ENCODE data around the gene LOXL1. TPM values are rescaled to one million over a fixed set of nuclear protein-coding genes. Genes with fewer than 3 reads are reported as not detected.

The LOXL1 gene
- total RNA-seq (ENCODE audit: unreplicated experiment): 163 TPM
- long read RNA-seq, transcript LOXL1-201 (7 exons, 2,351 nt): major isoform, 106 of 118 reads
- long read RNA-seq, partial matches to known transcripts: 3 of 118 reads
- long read RNA-seq, other reads (novel, unspliced or antisense): 9 of 118 reads

DNA sequence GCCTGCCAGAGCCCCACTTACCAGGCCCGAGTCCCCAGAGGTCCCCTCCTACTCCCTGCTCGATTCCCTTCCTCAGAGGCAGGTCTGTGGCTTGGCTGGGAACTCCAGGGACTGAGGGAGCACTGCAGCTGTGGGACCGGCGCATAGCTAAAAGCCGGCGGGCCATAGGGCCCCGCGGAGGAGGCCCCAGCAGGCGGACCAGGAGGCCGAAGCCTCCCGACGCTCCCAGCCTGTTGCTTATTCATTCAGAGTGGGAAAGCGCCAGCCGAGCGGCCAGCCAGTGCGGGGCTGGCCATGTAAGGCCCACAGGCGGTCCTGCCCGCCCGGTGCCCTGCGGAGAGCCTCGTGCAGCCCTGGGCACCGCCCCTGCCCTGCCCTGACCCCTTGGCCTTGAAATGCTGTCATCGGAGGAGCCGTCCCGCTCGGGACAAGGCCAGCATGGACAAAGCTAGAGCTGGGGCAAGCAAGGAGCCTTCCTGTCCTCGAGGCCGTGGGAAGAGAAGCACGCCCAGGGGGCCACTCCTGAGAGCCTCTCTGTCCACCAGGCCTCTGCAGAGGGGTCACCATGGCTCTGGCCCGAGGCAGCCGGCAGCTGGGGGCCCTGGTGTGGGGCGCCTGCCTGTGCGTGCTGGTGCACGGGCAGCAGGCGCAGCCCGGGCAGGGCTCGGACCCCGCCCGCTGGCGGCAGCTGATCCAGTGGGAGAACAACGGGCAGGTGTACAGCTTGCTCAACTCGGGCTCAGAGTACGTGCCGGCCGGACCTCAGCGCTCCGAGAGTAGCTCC is at the start of gene LOXL1:
TSS of gene LOXL1 (plus strand) at position 244 of the 784 bp plus-strand sequence. CDS start at position 566, 322 bp downstream.
- TF ChIP-seq CTCF (IDR thresholded peaks at IDR 0.05; ENCODE audit: partially characterized antibody, unreplicated experiment): no peak
- H3K4me1 Mint-ChIP-seq (ENCODE audit: low read depth, unreplicated experiment): peaks cover 58% of the 10 kb centered on the region
- peak within 1 kb of the TSS; percentile 90 for H3K27ac Mint-ChIP-seq (ENCODE audit: unreplicated experiment)

DNA sequence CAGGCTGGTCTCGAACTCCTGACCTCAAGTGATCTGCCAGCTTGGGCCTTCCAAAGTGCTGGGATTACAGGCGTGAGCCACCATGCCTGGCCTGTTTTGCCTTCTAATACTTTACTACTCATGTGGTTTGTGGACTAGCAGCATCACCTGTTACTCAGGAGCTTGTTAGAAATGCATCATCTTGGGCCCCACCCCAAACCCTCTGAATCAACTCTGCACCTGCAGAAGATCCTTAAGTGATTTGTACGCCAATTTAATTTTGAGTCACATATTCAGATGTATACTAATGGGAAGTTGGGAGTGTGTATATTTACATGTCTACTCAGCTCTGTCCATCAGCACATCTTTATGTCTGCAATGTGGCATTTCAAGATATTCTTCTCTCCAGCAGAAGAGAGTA is 46.8 kb upstream of the LOXL1 start:
- H3K27me3 Mint-ChIP-seq (ENCODE audit: unreplicated experiment): peaks cover 7% of the 10 kb centered on the region

More for the DNA sequence above, at the start of gene LOXL1:
- peaks cover 24% of the 10 kb centered on the region for H3K9me3 Mint-ChIP-seq (ENCODE audit: unreplicated experiment)
- H3K27me3 Mint-ChIP-seq (ENCODE audit: unreplicated experiment): peaks cover 17% of the 10 kb centered on the region
- peak within 1 kb of the TSS; percentile 94 for H3K4me3 Mint-ChIP-seq (ENCODE audit: unreplicated experiment)
- no peaks in the 10 kb centered on the region for H3K36me3 Mint-ChIP-seq (ENCODE audit: unreplicated experiment)
- DNase-seq: peak; percentile 79

DNA sequence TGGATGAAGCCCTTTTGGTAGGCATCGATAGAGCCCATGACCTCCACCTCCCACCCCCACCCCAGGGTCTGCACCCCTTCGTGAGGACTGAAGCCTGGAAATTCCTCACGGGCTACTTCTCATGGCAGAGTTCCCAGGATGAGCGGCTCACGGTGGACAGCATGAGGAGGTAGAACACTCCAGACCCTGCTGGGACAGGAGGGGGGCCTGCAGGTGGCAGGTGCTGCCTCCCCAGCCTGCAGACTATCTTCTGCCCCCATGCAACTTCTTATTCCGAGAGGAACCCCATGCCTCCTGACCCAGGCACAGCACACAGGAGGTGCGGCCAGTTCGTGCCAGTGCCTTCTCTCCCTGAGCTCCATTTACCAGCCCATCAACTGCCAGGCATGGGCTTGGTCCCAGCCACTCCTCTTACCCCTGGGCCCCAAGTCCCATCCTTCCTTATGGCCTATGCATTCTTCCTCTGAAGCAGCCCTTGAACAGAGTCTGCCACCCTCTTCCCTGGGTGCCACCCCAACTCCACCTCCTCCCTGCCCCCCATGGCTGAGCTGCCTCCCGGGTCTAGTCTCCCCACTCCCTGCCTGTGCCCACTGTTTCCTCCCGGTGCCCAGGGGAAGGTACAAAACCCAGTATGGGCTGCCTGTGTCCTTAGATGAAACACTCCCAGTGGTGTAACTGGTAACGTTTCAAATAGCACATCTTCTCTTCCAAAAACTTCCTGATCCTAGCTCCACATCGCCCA is 44.5 kb upstream of the LOXL1 start:
- Mint-ChIP-seq H3K27ac (ENCODE audit: unreplicated experiment) (no peak overlapping the region), H3K4me1 (ENCODE audit: low read depth, unreplicated experiment) (no peaks in the 10 kb centered on the region), H3K4me3 (ENCODE audit: unreplicated experiment) (peak overlapping the region; percentile 1), H3K27me3 (ENCODE audit: unreplicated experiment) (peaks cover 6% of the 10 kb centered on the region), H3K9me3 (ENCODE audit: unreplicated experiment) (peaks cover 1% of the 10 kb centered on the region), H3K36me3 (ENCODE audit: unreplicated experiment) (no peaks in the 10 kb centered on the region)
- DNase-seq: no peak
- no peak for TF ChIP-seq CTCF (IDR thresholded peaks at IDR 0.05; ENCODE audit: partially characterized antibody, unreplicated experiment)

More for the DNA sequence above, 46.8 kb upstream of the LOXL1 start:
- no peak for TF ChIP-seq CTCF (IDR thresholded peaks at IDR 0.05; ENCODE audit: partially characterized antibody, unreplicated experiment)
- Mint-ChIP-seq H3K4me1 (ENCODE audit: low read depth, unreplicated experiment) (peaks cover 2% of the 10 kb centered on the region), H3K4me3 (ENCODE audit: unreplicated experiment) (no peak overlapping the region), H3K36me3 (ENCODE audit: unreplicated experiment) (no peaks in the 10 kb centered on the region), H3K27ac (ENCODE audit: unreplicated experiment) (no peak overlapping the region), H3K9me3 (ENCODE audit: unreplicated experiment) (peaks cover 3% of the 10 kb centered on the region)
- DNase-seq: no peak

DNA sequence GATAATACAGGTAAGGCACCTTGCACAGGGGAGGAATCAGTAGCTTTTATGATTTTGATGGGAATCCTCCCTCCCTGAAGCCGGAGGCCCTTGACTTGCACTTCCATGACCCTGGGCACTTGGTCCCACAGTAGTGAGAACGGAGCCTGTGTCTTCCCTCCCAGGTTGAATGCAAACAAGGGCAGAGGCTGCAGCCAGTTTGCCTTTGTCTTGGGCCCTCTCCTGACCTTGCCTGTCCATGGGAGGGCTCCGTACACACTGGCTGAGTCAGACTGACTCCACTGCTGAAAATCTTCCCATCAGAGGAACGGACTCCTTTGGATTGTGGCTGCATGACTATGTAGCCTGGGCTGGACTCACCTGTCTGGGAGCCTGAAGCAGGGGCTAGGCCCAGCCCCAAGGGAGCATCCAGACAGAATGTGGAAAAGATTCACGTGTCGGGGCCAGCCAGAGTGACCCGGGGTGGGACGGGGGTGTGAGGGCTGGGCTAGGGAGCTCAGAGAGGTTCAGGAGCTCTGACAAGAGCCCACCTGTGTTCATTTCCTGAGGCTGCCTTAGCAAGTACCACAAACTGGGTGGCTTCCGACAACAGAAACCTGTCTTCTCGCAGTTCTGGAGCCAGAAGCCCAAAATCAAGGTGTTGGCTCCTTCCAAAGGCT is 43.4 kb upstream of the LOXL1 start:
- peaks cover 6% of the 10 kb centered on the region for H3K27me3 Mint-ChIP-seq (ENCODE audit: unreplicated experiment)
- DNase-seq: no peak
- no peak overlapping the region for H3K27ac Mint-ChIP-seq (ENCODE audit: unreplicated experiment)

More for the DNA sequence above, 43.4 kb upstream of the LOXL1 start:
- Mint-ChIP-seq H3K4me1 (ENCODE audit: low read depth, unreplicated experiment) (no peaks in the 10 kb centered on the region), H3K9me3 (ENCODE audit: unreplicated experiment) (peaks cover 1% of the 10 kb centered on the region), H3K4me3 (ENCODE audit: unreplicated experiment) (no peak overlapping the region), H3K36me3 (ENCODE audit: unreplicated experiment) (no peaks in the 10 kb centered on the region)
- no peak for TF ChIP-seq CTCF (IDR thresholded peaks at IDR 0.05; ENCODE audit: partially characterized antibody, unreplicated experiment)
